ENCODE measurements around the gene THBS2.

GRCh38 chr6:169235286-169235685 is 18.4 kb downstream of the THBS2 start:
- TF ChIP-seq SP1 (IDR thresholded peaks at IDR 0.05; ENCODE audit: low read depth, low read length) (no peak), BRCA1 (IDR thresholded peaks at IDR 0.05; ENCODE audit: low read depth, low read length) (no peak), SIN3A (conservative IDR thresholded peaks at IDR 0.05 in 1 of 2, IDR thresholded peaks at IDR 0.05 in 1 of 2; ENCODE audit: low read depth in 1 of 2, low read length in 2 of 2) (no peak)
- TF ChIP-seq, protein P1, sequence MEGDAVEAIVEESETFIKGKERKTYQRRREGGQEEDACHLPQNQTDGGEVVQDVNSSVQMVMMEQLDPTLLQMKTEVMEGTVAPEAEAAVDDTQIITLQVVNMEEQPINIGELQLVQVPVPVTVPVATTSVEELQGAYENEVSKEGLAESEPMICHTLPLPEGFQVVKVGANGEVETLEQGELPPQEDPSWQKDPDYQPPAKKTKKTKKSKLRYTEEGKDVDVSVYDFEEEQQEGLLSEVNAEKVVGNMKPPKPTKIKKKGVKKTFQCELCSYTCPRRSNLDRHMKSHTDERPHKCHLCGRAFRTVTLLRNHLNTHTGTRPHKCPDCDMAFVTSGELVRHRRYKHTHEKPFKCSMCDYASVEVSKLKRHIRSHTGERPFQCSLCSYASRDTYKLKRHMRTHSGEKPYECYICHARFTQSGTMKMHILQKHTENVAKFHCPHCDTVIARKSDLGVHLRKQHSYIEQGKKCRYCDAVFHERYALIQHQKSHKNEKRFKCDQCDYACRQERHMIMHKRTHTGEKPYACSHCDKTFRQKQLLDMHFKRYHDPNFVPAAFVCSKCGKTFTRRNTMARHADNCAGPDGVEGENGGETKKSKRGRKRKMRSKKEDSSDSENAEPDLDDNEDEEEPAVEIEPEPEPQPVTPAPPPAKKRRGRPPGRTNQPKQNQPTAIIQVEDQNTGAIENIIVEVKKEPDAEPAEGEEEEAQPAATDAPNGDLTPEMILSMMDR (IDR thresholded peaks at IDR 0.05; ENCODE audit: control extremely low read depth in 1 of 3, insufficient read depth in 1 of 3, low read depth in 1 of 3, low read length in 3 of 3), result no peak

Measured in H1 (cell line).